IMR-90 (cell line): Measurements from ENCODE around the gene CCDC146. TPM values are rescaled to one million over a fixed set of nuclear protein-coding genes. Genes with fewer than 3 reads are reported as not detected.
"Not testable (repeated sequence)": the region's sequence is repeated elsewhere in the genome, so short reads cannot be mapped to it uniquely, and the experiment has no call there.

ENCODE experiments used
- ATAC-seq: fragments of 200-7000 bp; cut with Tn5 transposase; 2 replicates; pipeline ENCODE4 v1.9.1; 2020; ENCODE audit warnings: low read depth, mild to moderate bottlenecking, moderate library complexity
- BruUV-seq: library from RNA; stranded (reverse); fragments of 400-500 nt; replicated peaks from 2 replicates; lab custom pipeline; 2021; lab: Mats Ljungman, UMichigan
- CTCF ChIA-PET: fragments of 300-600 bp; formaldehyde crosslinking; extraction: SDS; loops from one replicate; lab custom pipeline; 2021; ENCODE audit warnings: antibody characterized with exemption; lab: Yijun Ruan, JAX
- POLR2A ChIA-PET: fragments of 300-600 bp; sonication (Branson Sonifier 250); formaldehyde crosslinking; loops from one replicate; lab custom pipeline; 2022; ENCODE audit warnings: antibody characterized with exemption; ENCODE audit not compliant: unreplicated experiment; lab: Charles Lee
- DNase-seq: peaks from one replicate; pipeline ENCODE4 v3.0.0; 2013
- H2AFZ ChIP-seq: replicated peaks from 2 replicates; pipeline ENCODE3; 2013; ENCODE audit warnings: low read length, mild to moderate bottlenecking; ENCODE audit not compliant: poor library complexity
- H2AK5ac ChIP-seq: 2 replicates; pipeline ENCODE4 v1.6.1; 2013; ENCODE audit warnings: low read depth, low read length, inconsistent platforms
- H2AK9ac ChIP-seq: replicated peaks from 2 replicates; pipeline ENCODE3; 2013; ENCODE audit warnings: mild to moderate bottlenecking, low read depth, low read length, moderate library complexity; ENCODE audit not compliant: poor library complexity
- H2BK120ac ChIP-seq: 2 replicates; pipeline ENCODE4 v1.6.1; 2013; ENCODE audit warnings: low read depth, low read length, inconsistent platforms
- H2BK15ac ChIP-seq: 3 replicates; pipeline ENCODE4 v1.6.1; 2013; ENCODE audit warnings: low read depth, low read length, inconsistent platforms
- H2BK20ac ChIP-seq: 2 replicates; pipeline ENCODE4 v1.6.1; 2013; ENCODE audit warnings: low read depth, mild to moderate bottlenecking, inconsistent platforms, low read length, moderate library complexity
- H2BK5ac ChIP-seq: 2 replicates; pipeline ENCODE4 v1.6.1; 2013; ENCODE audit warnings: mild to moderate bottlenecking, low read depth, low read length, inconsistent platforms; ENCODE audit not compliant: poor library complexity, severe bottlenecking
- H3K14ac ChIP-seq: replicated peaks from 2 replicates; pipeline ENCODE4 v1.6.1; 2013; ENCODE audit warnings: low read depth, low read length, inconsistent platforms
- H3K18ac ChIP-seq: 2 replicates; pipeline ENCODE4 v1.6.1; 2013; ENCODE audit warnings: low read depth, low read length, control low read depth
- H3K23ac ChIP-seq: 2 replicates; pipeline ENCODE4 v1.6.1; 2013; ENCODE audit warnings: low read depth, low read length, inconsistent platforms
- H3K27ac ChIP-seq: 2 replicates; pipeline ENCODE4 v1.5.1; 2013; ENCODE audit warnings: mild to moderate bottlenecking, control low read depth, low read length; ENCODE audit not compliant: insufficient read depth
- H3K27me3 ChIP-seq: 2 replicates; pipeline ENCODE4 v1.6.1; 2013; ENCODE audit warnings: low read length; ENCODE audit not compliant: control insufficient read depth, insufficient read depth
- H3K36me3 ChIP-seq: 2 replicates; pipeline ENCODE4 v1.6.1; 2013; ENCODE audit warnings: low read length, mixed read lengths; ENCODE audit not compliant: control insufficient read depth, insufficient read depth
- H3K4ac ChIP-seq: 2 replicates; pipeline ENCODE4 v1.6.1; 2013; ENCODE audit warnings: low read depth, low read length, inconsistent platforms
- H3K4me1 ChIP-seq: 2 replicates; pipeline ENCODE4 v1.6.1; 2013; ENCODE audit warnings: low read length, mixed read lengths; ENCODE audit not compliant: control insufficient read depth, insufficient read depth
- H3K4me2 ChIP-seq: 2 replicates; pipeline ENCODE4 v1.6.1; 2013; ENCODE audit warnings: low read depth, mild to moderate bottlenecking, control low read depth, low read length, moderate library complexity
- H3K4me3 ChIP-seq: 2 replicates; pipeline ENCODE4 v1.5.1; 2013; ENCODE audit warnings: low read depth, mild to moderate bottlenecking, control low read depth, low read length, moderate library complexity; ENCODE audit not compliant: insufficient read depth
- H3K56ac ChIP-seq: 2 replicates; pipeline ENCODE4 v1.6.1; 2013; ENCODE audit warnings: low read length, inconsistent platforms; ENCODE audit not compliant: insufficient read depth; ENCODE audit errors: extremely low read depth
- H3K79me1 ChIP-seq, 2 experiments: 2 replicates each; pipeline ENCODE4 v1.6.1; 2013; ENCODE audit warnings: low read length in 2 of 2, inconsistent platforms in 1 of 2, low read depth in 1 of 2
- H3K9ac ChIP-seq: 2 replicates; pipeline ENCODE4 v1.6.1; 2013; ENCODE audit warnings: low read depth, low read length, control low read depth
- H3K9me1 ChIP-seq: 2 replicates; pipeline ENCODE4 v1.6.1; 2013; ENCODE audit warnings: low read length, inconsistent platforms; ENCODE audit not compliant: insufficient read depth
- H3K9me3 ChIP-seq: 2 replicates; pipeline ENCODE4 v1.6.1; 2013; ENCODE audit warnings: low read length; ENCODE audit not compliant: control insufficient read depth, insufficient read depth
- H4K20me1 ChIP-seq: 2 replicates; pipeline ENCODE4 v1.6.1; 2013; ENCODE audit warnings: low read length, inconsistent platforms; ENCODE audit not compliant: insufficient read depth
- H4K5ac ChIP-seq: 2 replicates; pipeline ENCODE4 v1.6.1; 2013; ENCODE audit warnings: mild to moderate bottlenecking, low read depth, low read length, control low read depth
- H4K8ac ChIP-seq, 2 experiments: 2 replicates each; pipeline ENCODE4 v1.6.1; 2013; ENCODE audit warnings: low read depth in 2 of 2, low read length in 2 of 2, control low read depth in 1 of 2, inconsistent platforms in 1 of 2
- H4K91ac ChIP-seq: 2 replicates; pipeline ENCODE4 v1.6.1; 2013; ENCODE audit warnings: low read depth, low read length, inconsistent platforms; ENCODE audit not compliant: insufficient read depth
- WGBS, 2 experiments: methylation state at CpG; one replicate each; pipeline versions ENCODE4 v1.1.5 to v1.1.7; 2013; ENCODE audit warnings: missing lambda C conversion rate in 2 of 2; ENCODE audit not compliant: insufficient read length in 1 of 2; ENCODE audit errors: extremely low coverage in 2 of 2; 5-methylcytosine and 5-hydroxymethylcytosine counted together
- dilution Hi-C: fragments of 300-500 bp; cut with HindIII; formaldehyde crosslinking; loops from one replicate; pipeline ENCODE4 v1.14.3; 2018; ENCODE audit warnings: low sequenced_read_pairs; ENCODE audit not compliant: unreplicated experiment
- in situ Hi-C: fragments of 300-500 bp; cut with MboI; formaldehyde crosslinking; loops from 3 replicates; pipeline ENCODE4 v1.14.3; 2019; ENCODE audit warnings: low sequenced_read_pairs, inconsistent platforms, mixed read lengths
- intact Hi-C: fragments of 100-400 bp; cut with micrococcal nuclease; formaldehyde crosslinking; loops from 2 replicates; pipeline ENCODE4 v1.10.0; 2022
- polyA plus RNA-seq, 3 experiments: library from polyadenylated mRNA; depleted of rRNA; stranded (reverse); fragments of >200 nt; gene quantifications; 2 replicates each; pipeline ENCODE4 v1.2.3, GENCODE V29; 2012; ENCODE audit warnings: low replicate concordance in 1 of 3
- total RNA-seq: library from RNA; depleted of rRNA; stranded (reverse); fragments of >200 nt; gene quantifications from 2 replicates; pipeline ENCODE4 v1.2.3, GENCODE V29; 2012

CCDC146 gene
- total and polyA plus RNA-seq, 2 of the 4 experiments (the other 2 are of a cell fraction), result 0.54 to 1.7 TPM

GRCh38 chr7:77079112-77079511, 43.3 kb upstream of the CCDC146 start:
- CTCF ChIA-PET, H3K27ac ChIP-seq, intact Hi-C loops, H4K91ac ChIP-seq, H3K23ac ChIP-seq, in situ Hi-C loops, H3K4ac ChIP-seq, H2BK15ac ChIP-seq, H2BK5ac ChIP-seq, dilution Hi-C loops, H3K79me1 ChIP-seq, H3K9me3 ChIP-seq, POLR2A ChIA-PET, H3K4me3 ChIP-seq, H3K4me1 ChIP-seq, H3K9ac ChIP-seq, H3K4me2 ChIP-seq, BruUV-seq, H3K14ac ChIP-seq, ATAC-seq, H2BK120ac ChIP-seq, H3K36me3 ChIP-seq, DNase-seq, H2BK20ac ChIP-seq, H3K18ac ChIP-seq, H2AK5ac ChIP-seq, H4K20me1 ChIP-seq, H2AK9ac ChIP-seq, H3K9me1 ChIP-seq, H3K27me3 ChIP-seq, H4K8ac ChIP-seq, H2AFZ ChIP-seq, H3K56ac ChIP-seq, H4K5ac ChIP-seq: not testable (repeated sequence)

- H3K56ac ChIP-seq, BruUV-seq, CTCF ChIA-PET, H3K14ac ChIP-seq, H2BK20ac ChIP-seq, H2BK5ac ChIP-seq, H4K8ac ChIP-seq, H4K20me1 ChIP-seq, H2BK15ac ChIP-seq, H3K79me1 ChIP-seq, DNase-seq, H3K4ac ChIP-seq, ATAC-seq, H3K27me3 ChIP-seq, H3K4me2 ChIP-seq, H3K18ac ChIP-seq, H4K91ac ChIP-seq, H3K23ac ChIP-seq, H2AK5ac ChIP-seq, H2AFZ ChIP-seq, intact Hi-C loops, dilution Hi-C loops, H3K36me3 ChIP-seq, H2BK120ac ChIP-seq, POLR2A ChIA-PET, H2AK9ac ChIP-seq, H3K27ac ChIP-seq, H3K9ac ChIP-seq, H3K9me1 ChIP-seq, H3K9me3 ChIP-seq, in situ Hi-C loops, H4K5ac ChIP-seq, H3K4me1 ChIP-seq, H3K4me3 ChIP-seq: not testable (repeated sequence)
- WGBS, 2 experiments, result no CpG with 5 or more reads among the region's 5 CpGs
Observed at GRCh38 chr7:77079624-77080023, 42.8 kb upstream of the CCDC146 start.
